Progenitor cell of endocrine pancreas (in vitro differentiated cells): ENCODE data around the gene BCL2L13. TPM values are rescaled to one million over a fixed set of nuclear protein-coding genes. Genes with fewer than 3 reads are reported as not detected.
A peak's percentile ranks its signal among the peaks of the same experiment; 100 is the strongest.

Experiments used
- DNase-seq: peaks from one replicate; pipeline ENCODE4 v3.0.0; 2021; ENCODE audit warnings: low spot score; ENCODE audit not compliant: unreplicated experiment
- H3K27ac Mint-ChIP-seq: 2 replicates; pipeline ENCODE4 v1.8.0; 2021; ENCODE audit warnings: mild to moderate bottlenecking, moderate library complexity, mixed read lengths
- H3K27me3 Mint-ChIP-seq: 2 replicates; pipeline ENCODE4 v1.8.0; 2021; ENCODE audit warnings: mixed read lengths
- H3K36me3 Mint-ChIP-seq: 2 replicates; pipeline ENCODE4 v1.8.0; 2022; ENCODE audit warnings: mixed read lengths; ENCODE audit not compliant: insufficient read depth
- H3K4me1 Mint-ChIP-seq: 2 replicates; pipeline ENCODE4 v1.8.0; 2021; ENCODE audit warnings: low read depth, mixed read lengths
- H3K4me3 Mint-ChIP-seq: 2 replicates; pipeline ENCODE4 v1.8.0; 2021; ENCODE audit warnings: low read depth, mild to moderate bottlenecking, moderate library complexity, mixed read lengths
- H3K9me3 Mint-ChIP-seq: 2 replicates; pipeline ENCODE4 v1.8.0; 2021; ENCODE audit warnings: low read depth, mixed read lengths
- total RNA-seq: library from RNA; stranded (reverse); gene quantifications from 2 replicates; pipeline ENCODE4 v1.2.1, GENCODE V29; 2021
- TF ChIP-seq, protein P1 (sequence below): fragments of 200-600 bp; sonication (generic); IDR thresholded peaks from one replicate; pipeline ENCODE4 v1.5.0; 2021; ENCODE audit warnings: antibody characterized with exemption, mild to moderate bottlenecking; ENCODE audit not compliant: unreplicated experiment

Gene BCL2L13
- total RNA-seq, 1 donor from 2014 or later, result 36.0 TPM

DNA sequence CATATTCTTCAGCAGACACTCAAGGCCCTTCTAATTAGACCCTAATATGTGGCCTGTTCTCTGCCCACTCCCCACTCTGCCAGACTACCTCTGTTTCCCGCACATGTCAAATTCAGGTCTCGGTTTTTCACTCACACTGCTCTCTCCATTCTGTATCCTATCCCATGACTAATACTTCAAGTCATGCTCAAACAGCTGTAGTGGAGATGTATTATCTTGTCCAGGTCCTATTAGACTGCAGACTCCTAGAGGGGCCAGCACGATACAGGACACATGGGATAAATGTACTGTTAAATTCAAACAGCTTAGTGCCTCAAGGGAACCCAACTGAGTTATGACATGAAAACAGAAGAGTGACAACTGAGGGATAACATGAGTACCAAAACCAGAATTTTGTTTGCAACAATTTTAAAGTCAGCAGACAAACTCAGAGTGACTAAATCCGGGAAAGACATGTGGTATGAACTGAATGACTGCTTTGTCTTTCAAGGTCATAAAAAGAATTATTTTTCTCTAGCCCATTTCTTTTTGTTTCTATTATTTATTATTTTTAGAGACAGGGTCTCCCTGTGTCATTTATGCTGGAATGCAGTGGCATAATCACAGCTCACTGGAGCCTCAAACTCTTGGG is 30.6 kb upstream of the BCL2L13 start:
- TF ChIP-seq, protein P1, sequence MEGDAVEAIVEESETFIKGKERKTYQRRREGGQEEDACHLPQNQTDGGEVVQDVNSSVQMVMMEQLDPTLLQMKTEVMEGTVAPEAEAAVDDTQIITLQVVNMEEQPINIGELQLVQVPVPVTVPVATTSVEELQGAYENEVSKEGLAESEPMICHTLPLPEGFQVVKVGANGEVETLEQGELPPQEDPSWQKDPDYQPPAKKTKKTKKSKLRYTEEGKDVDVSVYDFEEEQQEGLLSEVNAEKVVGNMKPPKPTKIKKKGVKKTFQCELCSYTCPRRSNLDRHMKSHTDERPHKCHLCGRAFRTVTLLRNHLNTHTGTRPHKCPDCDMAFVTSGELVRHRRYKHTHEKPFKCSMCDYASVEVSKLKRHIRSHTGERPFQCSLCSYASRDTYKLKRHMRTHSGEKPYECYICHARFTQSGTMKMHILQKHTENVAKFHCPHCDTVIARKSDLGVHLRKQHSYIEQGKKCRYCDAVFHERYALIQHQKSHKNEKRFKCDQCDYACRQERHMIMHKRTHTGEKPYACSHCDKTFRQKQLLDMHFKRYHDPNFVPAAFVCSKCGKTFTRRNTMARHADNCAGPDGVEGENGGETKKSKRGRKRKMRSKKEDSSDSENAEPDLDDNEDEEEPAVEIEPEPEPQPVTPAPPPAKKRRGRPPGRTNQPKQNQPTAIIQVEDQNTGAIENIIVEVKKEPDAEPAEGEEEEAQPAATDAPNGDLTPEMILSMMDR, result no peak
- Mint-ChIP-seq H3K9me3 (no peaks in the 10 kb centered on the region), H3K36me3 (peaks cover 6% of the 10 kb centered on the region), H3K27me3 (no peaks in the 10 kb centered on the region), H3K4me1 (no peaks in the 10 kb centered on the region), H3K27ac (no peak overlapping the region), H3K4me3 (no peak overlapping the region)
- no peak for DNase-seq

DNA sequence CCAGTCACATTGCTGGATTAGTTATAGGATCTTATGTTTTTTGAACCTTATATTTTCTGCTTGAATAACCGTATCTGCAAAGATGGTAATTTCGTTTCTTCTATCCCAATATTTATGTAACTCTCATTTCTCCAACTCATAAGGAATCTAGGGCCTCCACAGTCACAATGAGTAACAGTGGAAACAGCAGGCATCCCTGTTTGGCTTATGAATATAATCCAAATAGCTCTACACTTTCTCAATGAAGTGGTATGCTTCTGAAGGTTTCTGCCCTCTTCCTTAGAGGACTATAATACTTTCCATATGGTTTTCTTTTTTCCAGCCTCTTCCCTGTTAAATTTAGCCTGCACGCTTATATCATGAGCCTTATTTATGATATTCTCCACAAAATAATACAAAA is 26.5 kb upstream of the BCL2L13 start:
- H3K4me3 Mint-ChIP-seq, result no peak overlapping the region
- no peak for DNase-seq
- H3K27ac Mint-ChIP-seq, result no peak overlapping the region
- peaks cover 6% of the 10 kb centered on the region for H3K36me3 Mint-ChIP-seq
- no peaks in the 10 kb centered on the region for H3K27me3 Mint-ChIP-seq
- H3K4me1 Mint-ChIP-seq, result no peaks in the 10 kb centered on the region
- no peaks in the 10 kb centered on the region for H3K9me3 Mint-ChIP-seq
- TF ChIP-seq, protein P1, result no peak

DNA sequence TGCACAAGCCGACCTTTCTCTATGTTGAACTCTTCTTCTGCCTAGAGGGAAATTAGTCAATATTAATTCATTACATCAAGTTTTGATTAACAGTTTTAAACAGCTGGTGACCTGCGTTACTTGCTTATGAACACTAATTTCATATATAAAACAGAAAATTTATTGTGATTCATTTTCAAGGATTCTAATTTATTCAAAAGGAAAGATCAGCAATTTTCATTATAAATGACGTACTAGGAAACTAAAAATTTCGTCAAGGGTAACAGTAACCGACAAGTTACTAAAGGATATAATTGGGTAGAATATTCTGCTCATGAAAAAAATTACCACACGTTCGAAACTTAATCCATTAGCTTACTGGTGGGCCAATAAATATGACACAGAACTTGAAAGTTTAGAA is 25.3 kb upstream of the BCL2L13 start:
- no peaks in the 10 kb centered on the region for H3K4me1 Mint-ChIP-seq
- H3K36me3 Mint-ChIP-seq, result peaks cover 9% of the 10 kb centered on the region
- H3K4me3 Mint-ChIP-seq, result no peak overlapping the region
- H3K27me3 Mint-ChIP-seq, result no peaks in the 10 kb centered on the region
- no peak overlapping the region for H3K27ac Mint-ChIP-seq
- H3K9me3 Mint-ChIP-seq, result no peaks in the 10 kb centered on the region
- TF ChIP-seq, protein P1, result no peak
- DNase-seq, result no peak

DNA sequence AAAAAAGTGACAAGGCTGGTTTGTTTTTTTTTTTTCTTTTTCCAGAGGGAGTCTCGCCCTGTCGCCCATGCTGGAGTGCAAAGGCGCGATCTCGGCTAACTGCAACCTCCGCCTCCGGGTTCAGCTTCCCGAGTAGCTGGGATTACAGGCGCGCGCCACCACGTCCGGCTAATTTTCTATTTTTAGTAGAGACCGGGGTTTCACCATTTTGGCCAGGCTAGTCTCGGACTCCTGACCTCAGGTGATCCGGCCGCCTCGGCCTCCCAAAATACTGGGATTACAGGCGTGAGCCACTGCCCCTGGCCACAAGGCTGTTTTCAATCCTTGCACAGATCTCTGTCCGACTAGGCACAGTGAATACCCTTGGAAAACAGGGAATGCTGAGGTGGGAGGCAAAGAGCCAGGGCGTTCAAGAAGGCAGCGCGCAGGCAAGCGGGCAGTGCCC is 10.6 kb upstream of the BCL2L13 start:
- TF ChIP-seq, protein P1, result no peak
- Mint-ChIP-seq H3K36me3 (peaks cover 2% of the 10 kb centered on the region), H3K9me3 (no peaks in the 10 kb centered on the region), H3K27ac (peak overlapping the region; percentile 99), H3K4me1 (peaks cover 5% of the 10 kb centered on the region), H3K4me3 (peak overlapping the region; percentile 97), H3K27me3 (no peaks in the 10 kb centered on the region)
- DNase-seq, result no peak

DNA sequence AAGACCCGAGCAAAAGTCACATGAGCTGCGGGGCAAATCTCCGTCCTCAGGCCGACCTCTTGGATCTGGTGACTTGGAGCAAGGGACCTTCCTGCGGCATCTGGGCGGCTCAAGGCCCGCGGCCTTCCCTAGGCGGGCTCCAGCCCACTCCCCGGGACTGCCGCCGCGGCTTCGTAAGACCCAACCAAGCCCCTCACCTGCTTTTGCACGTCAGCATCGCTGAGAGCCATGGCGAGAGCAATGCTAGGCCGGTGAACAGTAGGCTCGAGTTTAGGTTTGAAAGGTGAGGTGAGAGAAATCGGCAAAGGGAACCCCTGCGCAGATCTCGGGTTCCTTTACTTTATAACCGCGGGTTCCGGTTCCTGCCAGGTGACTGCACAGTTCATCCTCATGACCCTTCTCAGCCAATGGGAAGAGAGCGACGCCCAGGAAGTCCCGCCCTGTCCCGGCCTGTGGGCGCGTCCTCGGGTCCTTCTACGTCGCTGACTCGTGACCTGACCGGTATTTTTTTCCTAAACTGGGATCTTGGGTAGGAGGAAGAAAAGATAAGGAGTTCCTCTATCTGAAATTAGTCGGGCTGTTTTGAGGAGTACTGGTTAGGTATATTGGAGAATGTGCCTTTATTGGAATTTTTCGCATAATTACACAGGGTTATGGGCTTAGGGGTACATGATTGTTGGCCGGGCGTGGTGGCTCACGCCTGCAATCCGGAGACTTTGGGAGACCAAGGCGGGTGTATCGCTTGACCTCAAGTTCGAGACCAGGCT is 10.0 kb upstream of the BCL2L13 start, which contains the start of gene ATP6V1E1:
Gene ATP6V1E1, minus strand, starts transcription at position 344 of the 767 bp plus-strand sequence. Its CDS starts 114 bp downstream, at position 230.
- TF ChIP-seq, protein P1, result no peak
- peaks cover 2% of the 10 kb centered on the region for H3K36me3 Mint-ChIP-seq

More for the DNA sequence above, 10.0 kb upstream of the BCL2L13 start, which contains the start of gene ATP6V1E1:
- H3K27me3 Mint-ChIP-seq, result no peaks in the 10 kb centered on the region
- peak; percentile 87 for DNase-seq
- H3K27ac Mint-ChIP-seq, result peak within 1 kb of the TSS; percentile 99
- peaks cover 5% of the 10 kb centered on the region for H3K4me1 Mint-ChIP-seq
- no peaks in the 10 kb centered on the region for H3K9me3 Mint-ChIP-seq
- peak within 1 kb of the TSS; percentile 97 for H3K4me3 Mint-ChIP-seq
